CMK (cell line): ENCODE data around the gene DOCK4.

Source experiments
- DNase-seq: peaks from one replicate; pipeline ENCODE4 v3.0.0-alpha.2; 2010; ENCODE audit warnings: low read depth

DOCK4 gene

DNA sequence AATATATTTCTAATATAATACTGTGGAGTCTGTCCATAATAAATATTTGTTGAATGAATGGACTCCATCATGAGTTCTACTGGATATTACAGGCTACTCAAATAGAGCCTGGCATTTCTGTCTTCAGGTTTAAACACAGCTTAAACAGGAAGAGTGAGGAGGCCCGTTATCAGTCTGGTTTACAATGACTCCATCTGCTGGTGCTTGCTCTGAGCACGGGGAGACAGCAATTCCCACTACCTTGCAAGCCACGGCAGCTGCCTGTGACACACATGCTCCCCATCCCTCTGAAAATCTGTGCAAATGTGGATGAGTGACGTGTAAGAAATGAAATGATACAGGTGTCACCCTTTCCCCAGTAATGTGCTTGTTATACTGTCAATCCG is 350.4 kb downstream of the DOCK4 start:
- no peak for DNase-seq

DNA sequence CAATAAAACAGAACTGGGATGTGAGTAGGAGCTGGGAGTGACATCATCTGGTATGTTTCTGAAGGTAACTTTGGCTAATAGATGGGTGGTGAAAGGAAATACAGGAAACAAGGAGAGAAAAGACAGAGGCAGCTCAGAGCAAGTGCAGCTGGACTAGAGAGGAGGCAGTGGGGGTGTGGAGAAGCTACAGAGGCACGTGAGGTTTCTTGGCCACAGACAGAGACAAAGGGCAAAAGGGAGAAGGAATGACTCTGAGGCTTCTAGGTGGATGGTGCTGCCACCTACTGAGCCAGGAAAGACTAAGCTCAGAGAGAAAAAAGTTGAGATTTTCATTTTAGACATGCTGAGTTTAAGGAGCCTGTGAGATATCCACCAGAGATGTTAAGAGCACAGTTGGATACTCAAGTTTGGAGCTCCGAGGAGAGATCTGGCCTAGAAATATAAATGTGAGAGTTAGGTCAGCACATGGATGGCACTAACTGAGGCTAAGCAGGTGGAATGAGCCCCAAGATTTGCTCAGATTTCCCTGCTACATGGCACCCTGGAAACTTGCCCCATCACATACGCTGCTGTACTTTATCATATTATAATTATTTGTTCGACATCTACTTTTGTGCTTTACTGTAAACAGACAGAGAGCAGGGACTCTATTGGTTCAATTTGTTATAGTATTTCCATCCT is 350.9 kb downstream of the DOCK4 start:
- no peak for DNase-seq

DNA sequence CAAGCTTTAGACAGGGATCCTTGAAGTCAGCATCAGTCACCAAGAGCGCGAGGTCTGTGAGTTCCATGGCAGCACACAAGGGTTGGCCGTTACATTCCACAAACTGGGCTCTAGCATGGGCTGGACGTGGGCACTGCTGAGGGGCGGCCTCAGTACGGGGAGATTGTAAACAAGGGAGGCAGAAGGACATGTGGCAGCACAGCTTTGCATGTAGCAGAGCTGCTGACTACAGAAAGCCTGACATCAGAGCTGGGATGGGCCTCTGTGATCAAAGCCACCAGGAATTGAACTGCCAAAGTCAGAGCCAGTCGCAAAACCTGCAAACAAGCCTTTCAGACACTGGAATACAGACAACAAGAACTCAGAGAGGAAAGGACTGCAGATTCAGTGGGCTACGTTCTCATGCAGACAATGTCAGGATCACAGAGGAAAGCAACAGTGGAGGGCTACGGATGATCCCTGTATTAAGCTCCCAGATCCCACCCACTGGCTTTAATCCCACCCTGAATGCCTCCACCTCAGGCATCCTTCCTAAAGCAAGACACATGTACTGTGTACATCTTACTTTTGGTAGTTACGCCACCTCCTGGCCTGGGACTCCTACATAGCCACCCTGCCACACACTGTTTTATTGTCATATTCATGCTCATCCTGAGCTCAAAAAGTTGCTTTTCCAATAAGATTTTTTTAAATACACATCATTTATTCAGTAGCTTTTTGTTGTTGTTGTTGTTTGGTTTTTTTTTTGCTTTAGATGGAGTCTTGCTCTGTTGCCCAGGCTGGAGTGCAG is 352.8 kb downstream of the DOCK4 start:
- DNase-seq, result no peak

DNA sequence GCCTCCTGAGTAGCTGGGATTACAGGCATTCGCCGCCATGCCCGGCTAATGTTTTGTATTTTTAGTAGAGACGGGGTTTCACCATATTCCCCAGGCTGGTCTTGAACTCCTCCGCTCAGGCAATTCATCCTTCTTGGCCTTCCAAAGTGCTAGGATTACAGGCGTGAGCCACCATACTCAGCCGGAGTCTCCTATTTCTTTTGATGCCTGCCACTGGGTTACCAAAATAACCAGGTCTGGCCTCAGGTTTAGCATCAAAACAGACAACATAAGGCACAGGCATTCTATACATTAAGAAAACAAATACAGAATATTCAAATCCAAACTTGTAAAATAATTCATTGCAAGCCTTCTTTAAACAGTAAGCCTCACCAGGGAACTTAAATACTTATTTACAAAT is 354.1 kb downstream of the DOCK4 start:
- DNase-seq, result no peak

DNA sequence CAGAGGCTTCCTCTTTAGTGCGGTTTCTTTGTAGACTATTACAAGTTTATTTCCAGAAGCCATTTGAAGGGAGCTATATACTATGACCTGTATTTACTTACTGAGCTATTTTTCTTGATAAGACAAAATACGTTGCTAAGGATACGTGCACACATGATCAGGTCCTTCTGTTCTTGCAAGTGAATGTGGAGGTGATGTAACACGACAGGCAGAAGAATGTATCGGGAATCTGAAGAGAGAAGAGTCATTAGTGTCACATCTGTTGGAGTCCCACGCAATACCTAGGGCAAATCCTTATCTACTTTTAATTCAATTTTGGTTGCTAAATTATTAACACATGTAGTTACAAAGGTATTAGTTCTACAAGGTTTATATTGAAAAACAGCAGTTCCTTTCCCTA is 359.3 kb downstream of the DOCK4 start:
- no peak for DNase-seq

DNA sequence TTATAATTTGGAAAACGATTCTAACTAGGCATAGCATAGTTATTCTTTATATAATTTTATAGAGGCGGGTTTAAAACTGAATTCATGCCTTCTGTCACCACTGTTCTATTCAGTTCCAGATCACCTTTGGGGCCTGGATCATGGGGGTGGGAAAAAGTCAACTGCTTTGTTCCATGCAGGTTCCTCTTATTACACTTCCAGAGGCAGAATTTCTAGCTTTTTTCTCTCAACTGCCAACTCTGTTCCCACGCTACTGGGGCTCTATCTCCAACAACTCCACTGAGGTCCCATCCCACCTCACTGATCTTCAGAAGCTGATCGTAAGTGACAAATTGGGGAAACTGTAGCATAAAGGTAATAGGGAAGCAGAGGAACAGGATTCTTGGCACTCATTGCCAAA is 360.3 kb downstream of the DOCK4 start:
- DNase-seq, result no peak

DNA sequence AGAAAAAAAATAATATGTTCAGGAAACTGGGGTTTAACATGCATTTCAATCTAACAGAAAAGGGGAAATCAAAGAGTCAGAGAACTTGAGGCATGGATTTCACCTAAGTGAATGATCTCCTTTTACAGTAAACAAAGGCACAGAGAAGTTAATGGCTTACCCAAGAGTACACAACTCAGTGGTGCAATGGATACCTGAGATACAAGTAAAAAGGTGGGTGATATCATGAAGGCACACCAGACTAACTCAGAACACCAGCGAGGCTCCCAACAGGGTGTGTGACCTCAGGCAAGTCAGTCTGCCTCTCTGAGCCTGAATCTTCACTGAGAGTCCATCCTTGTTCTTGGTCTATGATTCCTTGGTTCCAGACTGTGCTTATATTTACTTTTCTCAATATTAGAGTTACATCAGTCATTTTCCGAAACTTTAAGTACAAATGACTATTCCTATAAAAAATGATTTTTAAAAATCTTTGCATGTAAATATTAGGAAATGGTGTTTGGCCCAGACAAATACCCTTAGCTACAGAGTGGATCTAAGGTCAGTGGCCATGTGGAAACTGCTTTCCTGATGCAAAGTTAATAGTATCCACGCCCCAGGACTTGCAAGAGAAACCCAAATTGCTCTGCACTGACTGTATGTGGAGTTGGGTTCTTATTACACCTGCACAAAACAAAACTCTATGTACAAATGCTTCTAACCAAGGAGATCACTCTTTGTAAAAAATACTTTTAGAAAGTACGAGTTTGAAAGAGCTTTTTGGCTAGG is 361.1 kb downstream of the DOCK4 start:
- no peak for DNase-seq

- no peak for DNase-seq
These were observed 363.7 kb downstream of the DOCK4 start for GRCh38 chr7:111842491-111842890.

GRCh38 chr7:111841596-111842205 is 364.5 kb downstream of the DOCK4 start:
- no peak for DNase-seq

DNA sequence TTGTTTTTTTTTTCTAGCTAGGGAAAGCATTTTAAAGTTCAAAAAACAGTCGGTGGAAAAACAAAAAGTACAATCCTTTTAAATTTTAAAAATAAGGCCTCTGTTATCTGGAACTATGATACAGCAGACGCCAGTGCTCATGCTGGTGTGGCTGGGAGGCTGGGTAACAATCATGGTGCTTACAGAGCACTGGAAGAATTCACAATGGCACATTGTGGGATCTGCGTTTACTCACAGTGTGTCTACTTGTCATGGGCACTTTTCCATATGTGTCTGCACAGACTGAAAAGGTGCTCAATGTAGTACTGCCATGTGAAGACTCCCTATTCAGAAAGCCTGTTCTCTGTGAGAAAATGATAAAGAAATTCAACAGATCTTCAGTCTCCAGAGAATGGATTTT is 365.7 kb downstream of the DOCK4 start:
- DNase-seq, result no peak

- DNase-seq, result no peak
These were observed 366.9 kb downstream of the DOCK4 start for GRCh38 chr7:111839261-111839660.

DNA sequence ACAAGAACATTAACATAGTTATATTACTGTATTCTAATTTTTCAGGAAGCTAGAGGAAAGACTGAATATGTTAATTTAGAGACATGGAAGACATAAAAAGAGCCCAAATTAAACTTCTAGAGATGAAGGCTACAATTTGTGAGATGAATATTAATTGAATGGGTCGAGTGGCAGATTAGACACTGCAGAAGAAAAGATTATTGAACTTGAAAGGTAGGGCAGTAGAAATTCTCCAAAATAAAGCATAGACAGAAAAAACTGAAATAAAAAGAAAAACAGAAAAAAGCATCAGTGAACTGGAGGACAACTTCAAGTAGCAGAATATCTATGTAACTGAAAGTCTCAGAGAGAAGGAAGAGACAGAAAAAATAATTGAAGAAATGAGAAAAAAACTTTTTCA is 369.6 kb downstream of the DOCK4 start:
- DNase-seq, result no peak

DNA sequence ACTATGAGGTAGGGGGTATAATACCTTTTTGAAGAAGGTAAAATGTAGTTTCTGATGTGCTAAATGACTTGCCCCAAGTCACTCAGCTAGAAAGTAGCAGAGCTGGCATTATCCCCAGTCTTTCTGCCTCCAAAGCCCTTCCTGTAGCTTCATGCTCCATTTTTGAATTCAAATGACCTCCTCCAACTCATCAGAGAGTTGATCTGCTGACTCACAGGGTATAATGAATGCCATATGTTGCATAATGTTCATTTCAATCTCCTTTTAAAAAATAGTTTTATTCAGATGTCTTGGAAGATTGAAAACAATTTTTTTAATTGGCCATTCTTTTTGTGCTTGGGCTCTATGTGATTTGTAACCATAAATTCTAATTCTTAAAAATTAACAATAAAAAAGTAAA is 371.1 kb downstream of the DOCK4 start:
- DNase-seq, result no peak

DNA sequence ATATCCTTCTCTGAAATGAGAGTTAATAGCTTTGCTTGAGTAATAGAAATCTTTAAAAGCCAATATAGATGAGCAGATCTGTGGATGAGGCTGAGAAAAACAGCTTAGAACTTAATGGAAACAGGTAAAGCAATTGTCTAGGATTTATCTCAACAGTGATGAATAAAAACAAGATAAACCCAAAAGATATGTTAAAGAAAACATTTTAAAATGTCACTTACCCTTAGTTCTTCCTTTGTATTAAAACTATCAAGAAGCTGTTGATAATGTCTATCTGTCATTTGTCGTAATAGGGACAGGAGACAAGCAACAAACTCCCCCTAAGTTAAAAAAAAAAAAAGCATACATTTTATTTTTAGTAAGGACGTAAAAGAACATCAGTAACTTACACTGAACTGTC is 371.8 kb downstream of the DOCK4 start:
- DNase-seq, result no peak

DNA sequence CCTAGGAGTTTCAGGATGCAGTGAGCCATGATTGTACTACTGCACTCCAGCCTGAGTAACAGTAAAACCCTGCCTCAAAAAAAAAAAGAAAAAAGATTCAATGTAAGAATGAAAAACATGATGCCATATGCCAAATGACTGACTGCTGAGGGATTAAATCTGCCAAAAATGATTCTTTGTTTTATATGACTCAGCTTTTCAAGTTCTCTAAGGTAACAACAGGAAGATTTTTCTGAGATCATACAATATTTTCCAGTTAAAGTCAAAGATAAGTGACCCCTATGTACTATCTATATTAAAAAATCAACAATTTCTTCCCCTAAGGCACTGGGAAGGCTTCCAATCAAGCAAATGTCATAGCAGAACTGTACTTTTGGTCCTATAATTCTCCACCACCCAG is 372.7 kb downstream of the DOCK4 start:
- no peak for DNase-seq

DNA sequence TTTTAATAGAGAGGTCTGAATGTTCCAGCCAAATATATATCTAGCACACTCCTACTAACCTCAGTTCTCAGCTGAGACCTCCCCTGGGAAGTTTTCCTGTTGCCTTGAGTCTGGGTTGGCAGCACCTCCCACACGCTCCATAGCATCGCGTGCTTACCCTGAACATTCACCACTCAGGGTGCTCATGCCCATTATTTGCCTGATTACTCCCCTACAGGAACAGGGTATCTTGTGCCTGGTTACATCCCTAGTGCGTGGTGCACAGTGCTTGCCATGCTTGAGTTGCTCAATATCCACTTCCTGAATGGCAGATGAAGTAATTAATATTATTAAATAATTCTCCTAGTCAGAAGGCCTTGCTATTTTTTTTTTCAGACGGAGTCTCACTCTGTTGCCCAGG is 374.0 kb downstream of the DOCK4 start:
- DNase-seq, result no peak

GRCh38 chr7:111829221-111829620 is 377.0 kb downstream of the DOCK4 start:
- DNase-seq, result no peak

DNA sequence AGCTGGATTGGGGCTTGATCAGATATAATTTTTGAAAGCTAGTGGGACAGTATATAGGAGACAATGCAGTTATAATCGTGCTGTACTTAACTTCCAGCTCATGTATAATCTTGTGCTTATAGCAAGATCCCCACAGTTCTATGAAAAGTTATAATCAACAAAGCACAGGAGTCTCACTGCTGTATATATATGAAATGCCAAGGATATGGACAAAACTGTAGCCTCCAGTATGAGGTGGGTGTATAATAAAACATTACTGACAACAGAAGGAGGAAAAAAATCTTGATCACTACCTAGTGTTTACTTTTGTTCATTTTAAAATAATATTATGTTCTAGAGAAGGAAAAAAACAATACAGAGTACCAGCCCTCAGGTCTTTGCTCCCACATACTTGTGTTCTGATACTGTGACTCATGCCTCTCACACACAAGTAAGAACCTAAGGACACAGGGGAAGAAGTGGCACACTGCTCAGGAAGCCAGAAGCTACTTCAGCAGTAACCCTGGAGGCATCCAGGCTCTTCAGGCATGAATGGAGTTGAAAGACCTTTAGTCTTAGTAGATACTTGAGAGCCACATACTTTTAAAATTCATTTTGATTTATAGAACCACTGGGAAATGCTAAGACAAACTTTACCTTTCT is 378.2 kb downstream of the DOCK4 start:
- no peak for DNase-seq

GRCh38 chr7:111825046-111825445 is 381.2 kb downstream of the DOCK4 start:
- DNase-seq, result no peak

- DNase-seq, result no peak
These were observed 382.4 kb downstream of the DOCK4 start for GRCh38 chr7:111823826-111824225.

DNA sequence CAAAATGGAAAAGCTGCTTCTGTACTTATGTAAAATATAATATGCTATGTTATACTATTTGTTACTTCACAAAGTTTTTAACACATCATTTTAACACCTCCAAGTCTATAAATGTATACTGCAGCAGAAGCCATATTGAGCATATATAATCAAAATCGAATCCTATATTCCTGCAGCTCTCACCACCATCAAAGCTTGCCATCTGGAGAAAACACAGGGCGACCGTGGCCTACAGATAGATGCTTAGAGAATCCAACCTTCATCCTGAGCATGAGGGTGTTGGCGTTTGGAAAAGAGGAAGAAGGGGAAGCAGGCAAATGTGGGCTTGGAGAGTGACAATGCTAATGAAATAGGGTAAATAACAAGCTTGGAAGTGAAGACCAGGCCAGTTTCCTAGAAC is 385.2 kb downstream of the DOCK4 start:
- no peak for DNase-seq

DNA sequence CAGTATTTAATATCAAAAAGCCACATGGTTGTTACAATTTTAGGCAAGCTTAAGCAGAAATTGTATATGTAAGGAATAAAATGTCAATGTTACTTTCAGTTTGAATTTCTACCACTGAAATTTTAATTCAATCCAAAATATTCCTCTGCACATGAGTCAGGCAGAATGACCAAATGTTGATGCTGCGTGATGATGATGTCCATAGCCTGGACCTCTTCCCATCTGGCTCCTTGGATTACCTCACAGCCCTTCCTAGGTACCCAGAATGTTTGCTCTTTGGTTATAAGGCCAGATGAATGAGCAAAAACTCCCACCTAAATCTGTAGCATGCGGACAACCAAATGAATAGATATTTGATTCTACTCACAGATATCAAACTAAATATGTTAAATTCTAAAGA is 385.6 kb downstream of the DOCK4 start:
- DNase-seq, result no peak
